ENCODE results near the gene OR8B4.

- no peak for TF ChIP-seq SUZ12 (IDR thresholded peaks at IDR 0.05)
- TF ChIP-seq SP1 (IDR thresholded peaks at IDR 0.05) = no peak
- TF ChIP-seq FOXA1 (IDR thresholded peaks at IDR 0.05) = no peak
Measured at GRCh38 chr11:124474079-124474478, 49.4 kb upstream of the OR8B4 start.
